ENCODE data around the gene PARP16.

DNA sequence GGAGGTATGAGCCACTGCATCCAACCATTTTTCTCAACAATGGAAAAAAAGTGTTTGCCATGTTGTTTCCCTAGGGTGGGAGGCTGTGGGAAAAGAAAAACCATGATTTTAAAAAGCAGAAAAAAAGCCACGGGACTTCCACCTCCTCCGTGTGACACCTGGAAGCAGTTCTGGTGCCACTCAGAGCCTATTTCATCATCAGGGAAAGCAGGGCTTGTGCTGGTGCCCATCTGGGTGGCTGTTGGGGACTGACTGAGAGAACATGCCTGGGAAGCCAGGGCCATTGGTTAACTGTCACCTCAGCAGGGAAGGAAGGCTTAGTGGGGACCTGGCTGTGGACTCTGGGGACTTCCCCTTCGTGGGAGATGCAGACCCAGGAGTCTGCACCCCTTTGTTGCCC is 25.1 kb upstream of the PARP16 start:
- TF ChIP-seq, protein P1, sequence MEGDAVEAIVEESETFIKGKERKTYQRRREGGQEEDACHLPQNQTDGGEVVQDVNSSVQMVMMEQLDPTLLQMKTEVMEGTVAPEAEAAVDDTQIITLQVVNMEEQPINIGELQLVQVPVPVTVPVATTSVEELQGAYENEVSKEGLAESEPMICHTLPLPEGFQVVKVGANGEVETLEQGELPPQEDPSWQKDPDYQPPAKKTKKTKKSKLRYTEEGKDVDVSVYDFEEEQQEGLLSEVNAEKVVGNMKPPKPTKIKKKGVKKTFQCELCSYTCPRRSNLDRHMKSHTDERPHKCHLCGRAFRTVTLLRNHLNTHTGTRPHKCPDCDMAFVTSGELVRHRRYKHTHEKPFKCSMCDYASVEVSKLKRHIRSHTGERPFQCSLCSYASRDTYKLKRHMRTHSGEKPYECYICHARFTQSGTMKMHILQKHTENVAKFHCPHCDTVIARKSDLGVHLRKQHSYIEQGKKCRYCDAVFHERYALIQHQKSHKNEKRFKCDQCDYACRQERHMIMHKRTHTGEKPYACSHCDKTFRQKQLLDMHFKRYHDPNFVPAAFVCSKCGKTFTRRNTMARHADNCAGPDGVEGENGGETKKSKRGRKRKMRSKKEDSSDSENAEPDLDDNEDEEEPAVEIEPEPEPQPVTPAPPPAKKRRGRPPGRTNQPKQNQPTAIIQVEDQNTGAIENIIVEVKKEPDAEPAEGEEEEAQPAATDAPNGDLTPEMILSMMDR (IDR thresholded peaks at IDR 0.05; ENCODE audit: low read depth, low read length) = no peak
- TF ChIP-seq EZH2phosphoT487 (IDR thresholded peaks at IDR 0.05; ENCODE audit: low read depth) = no peak
